HG02798 (cell line): ENCODE measurements around the gene SSC5D.

Experiments
- ATAC-seq: cut with Tn5 transposase; IDR thresholded peaks from one replicate; pipeline ENCODE4 v1.9.1; 2021; ENCODE audit warnings: mild to moderate bottlenecking; ENCODE audit not compliant: unreplicated experiment, poor library complexity

Gene SSC5D

GRCh38 chr19:55550321-55550650 lies 62.0 kb downstream of the SSC5D start:
- no peak for ATAC-seq

DNA sequence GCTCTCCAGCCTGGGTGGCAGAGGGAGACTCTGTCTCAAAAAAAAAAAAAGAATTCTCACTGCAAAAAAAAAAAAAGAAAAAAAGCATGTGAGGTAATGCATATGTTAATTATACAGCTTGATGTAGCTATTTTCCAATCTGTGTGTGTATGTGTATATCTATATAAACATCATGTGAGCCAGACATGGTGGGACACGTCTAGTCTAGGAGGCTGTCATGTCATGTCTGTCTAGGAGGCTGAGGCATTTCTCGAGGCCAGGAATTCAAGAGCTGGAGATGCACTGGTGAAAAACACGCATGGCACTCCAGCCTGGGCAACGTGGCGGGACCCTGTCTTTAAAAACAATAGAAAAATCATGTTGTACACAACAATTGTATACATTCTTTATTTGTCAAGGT lies 64.0 kb downstream of the SSC5D start:
- no peak for ATAC-seq

- ATAC-seq = no peak
These were observed 64.4 kb downstream of the SSC5D start for GRCh38 chr19:55552620-55553019.

DNA sequence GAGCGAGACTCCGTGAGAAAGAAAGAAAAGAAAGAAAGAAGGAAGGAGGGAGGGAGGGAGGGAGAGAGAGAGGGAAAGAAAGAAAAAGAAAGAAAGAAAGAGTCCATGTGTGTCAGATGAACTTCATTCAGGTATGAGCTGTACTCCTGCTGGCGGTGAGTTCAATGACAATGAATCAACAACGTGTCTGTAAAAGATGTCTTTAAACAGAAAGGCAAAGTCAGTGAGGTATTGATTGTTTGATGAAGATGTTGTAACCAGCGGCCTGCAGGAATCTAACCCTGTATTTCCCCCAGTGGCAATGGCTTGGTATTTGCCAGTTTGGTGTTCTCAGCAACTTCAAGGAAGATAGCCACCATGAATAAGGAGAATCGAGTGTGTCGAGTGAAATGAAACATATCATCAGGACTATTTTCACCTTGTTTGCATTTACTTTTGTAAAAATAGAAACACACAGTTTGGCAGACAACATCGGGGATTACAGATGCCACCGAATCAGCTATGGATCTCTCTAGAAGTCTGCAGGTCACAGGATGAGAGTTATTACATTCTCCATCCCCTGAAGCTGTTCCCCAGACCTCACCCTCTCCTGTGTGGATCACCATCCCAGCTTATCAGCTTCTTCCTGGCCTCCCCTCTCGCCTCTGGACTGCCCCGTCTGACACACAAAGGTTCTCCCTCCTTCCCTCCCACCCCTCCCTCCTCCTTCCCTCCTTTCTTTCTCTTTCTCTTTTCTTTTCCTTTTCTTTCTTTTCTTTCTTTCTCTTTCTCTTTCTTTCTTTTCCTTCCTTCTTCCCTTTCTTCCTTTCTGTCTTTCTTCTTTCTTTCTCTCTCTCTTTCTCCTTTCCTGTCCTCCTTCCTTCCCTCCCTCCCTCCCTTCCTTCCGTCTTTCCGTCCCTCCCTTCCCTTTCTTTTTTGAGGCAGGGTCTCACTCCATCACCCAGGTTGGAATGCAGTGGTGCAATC lies 65.3 kb downstream of the SSC5D start:
- ATAC-seq = no peak

GRCh38 chr19:55554302-55554701 lies 66.1 kb downstream of the SSC5D start:
- no peak for ATAC-seq

GRCh38 chr19:55554741-55555152 lies 66.5 kb downstream of the SSC5D start:
- no peak for ATAC-seq

GRCh38 chr19:55559684-55560083 lies 71.4 kb downstream of the SSC5D start:
- no peak for ATAC-seq

DNA sequence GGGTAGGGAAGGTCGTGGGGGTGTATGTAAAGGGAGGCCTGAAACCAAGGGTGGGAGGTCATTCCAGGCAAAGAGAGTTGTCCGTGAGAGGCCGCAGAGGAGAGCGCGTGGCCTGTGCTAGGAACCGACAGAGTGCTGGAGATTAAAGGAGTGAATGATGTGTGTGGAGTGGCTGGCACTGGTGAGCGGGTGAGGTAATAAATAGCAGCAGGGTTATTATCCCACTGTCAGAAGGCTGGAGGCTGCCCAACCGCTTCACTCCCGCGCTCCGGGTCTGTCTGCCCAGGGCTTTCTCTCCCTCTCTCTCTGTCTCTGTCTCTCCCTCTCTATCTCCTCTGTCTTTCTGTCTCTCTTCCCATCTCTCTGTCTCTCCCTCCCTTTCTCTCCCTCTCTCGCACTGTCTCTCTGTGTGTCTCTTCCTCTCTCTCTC lies 75.0 kb downstream of the SSC5D start:
- ATAC-seq = no peak

DNA sequence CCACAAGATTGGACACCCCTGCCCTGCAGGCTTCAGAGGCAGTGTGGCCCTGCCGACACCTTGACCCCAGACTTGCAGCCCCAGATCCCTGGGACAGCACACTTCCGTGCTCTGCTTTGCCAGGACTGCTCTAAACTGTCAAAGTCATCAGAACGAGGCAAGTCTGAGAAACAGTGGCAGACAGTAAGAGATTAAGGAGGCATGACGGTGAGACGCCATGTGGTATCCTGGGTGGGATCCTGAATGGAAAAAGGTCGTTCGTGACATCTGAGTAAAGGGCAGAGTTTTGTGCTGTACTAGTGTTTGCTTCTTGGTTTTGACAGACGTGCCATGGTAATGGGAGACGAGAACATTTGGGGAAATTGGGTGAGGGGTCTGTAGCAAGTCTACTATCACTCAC lies 78.6 kb downstream of the SSC5D start:
- ATAC-seq = no peak

- ATAC-seq = no peak
These were observed 79.6 kb downstream of the SSC5D start for GRCh38 chr19:55567708-55568328.
